SH-SY5Y (cell line): ENCODE data around the gene TBCD.

Source experiments
- GATA2 ChIP-seq: IDR thresholded peaks from 2 replicates; pipeline ENCODE4 v1.6.1; 2011; ENCODE audit warnings: mild to moderate bottlenecking, low read depth, low read length
- GATA3 ChIP-seq: IDR thresholded peaks from 2 replicates; pipeline ENCODE4 v1.6.1; 2011; ENCODE audit warnings: low read depth, mild to moderate bottlenecking, low read length, moderate library complexity

DNA sequence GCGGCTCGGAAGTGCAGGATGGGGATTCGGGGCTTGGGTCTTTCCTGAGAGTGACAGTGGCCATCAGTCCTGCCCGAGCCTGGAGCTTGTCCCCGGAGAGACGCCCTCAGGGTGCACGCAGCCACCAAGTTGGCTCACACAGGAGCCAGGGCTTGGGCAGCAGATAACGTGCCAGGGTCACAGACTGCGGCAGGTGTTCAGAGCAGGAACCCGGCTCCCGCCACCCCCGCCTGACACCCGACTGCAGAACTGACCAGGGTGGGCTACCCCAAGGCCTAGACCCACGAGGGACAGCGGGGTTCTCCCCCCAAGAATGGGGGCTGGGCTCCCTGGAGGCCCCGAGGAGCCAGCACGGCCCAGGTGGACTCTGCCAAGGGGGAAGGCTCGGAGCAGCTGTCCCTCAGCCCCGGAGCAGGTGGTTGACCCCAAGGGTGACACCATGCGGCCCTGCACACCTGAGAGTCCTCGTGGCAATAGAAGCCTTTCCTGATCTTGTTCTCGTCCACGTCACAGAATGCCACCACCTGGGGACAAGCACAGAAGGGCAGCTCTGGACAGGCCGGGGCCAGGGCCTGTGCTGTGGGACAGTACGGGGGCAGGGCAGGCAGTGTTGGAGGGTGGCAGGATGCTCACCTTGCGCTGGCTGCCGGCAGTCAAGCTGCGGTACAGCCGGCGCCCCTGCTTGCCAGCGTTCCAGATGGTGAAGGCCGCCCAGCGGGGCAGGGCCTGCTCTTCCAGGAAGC is 205.0 kb downstream of the TBCD start:
- no peak for TF ChIP-seq GATA2
- TF ChIP-seq GATA3: no peak
